Stimulated activated naive CD8-positive, alpha-beta T cell treated with anti-CD3 and anti-CD28 coated beads, Interleukin-15, amount 100 ng/mL, for 72 hours (primary cell): Measurements from ENCODE around the gene PFDN6.
"Not testable (repeated sequence)": the region's sequence is repeated elsewhere in the genome, so short reads cannot be mapped to it uniquely, and the experiment has no call there.

Source experiments
- ATAC-seq: fragments of 150-1000 bp; cut with Tn5 transposase; 2 replicates; pipeline ENCODE4 v1.10.0; 2021; ENCODE audit warnings: mild to moderate bottlenecking, moderate library complexity
- DNase-seq, 2 donors: peaks; one replicate each; pipeline ENCODE4 v3.0.0; 2021 to 2022
- H3K27ac Mint-ChIP-seq, 2 donors: one replicate each; pipeline ENCODE4 v1.8.0; 2022; ENCODE audit warnings: mild to moderate bottlenecking in 2 of 2, mixed read lengths in 2 of 2, moderate library complexity in 2 of 2
- H3K27me3 Mint-ChIP-seq: one replicate; pipeline ENCODE4 v1.8.0; 2022; ENCODE audit warnings: mixed read lengths
- H3K4me1 Mint-ChIP-seq: one replicate; pipeline ENCODE4 v1.8.0; 2022; ENCODE audit warnings: mild to moderate bottlenecking, mixed read lengths
- H3K4me3 Mint-ChIP-seq, 2 donors: one replicate each; pipeline ENCODE4 v1.8.0; 2022; ENCODE audit warnings: mild to moderate bottlenecking in 2 of 2, mixed read lengths in 2 of 2, moderate library complexity in 1 of 2
- H3K9me3 Mint-ChIP-seq, 2 donors: one replicate each; pipeline ENCODE4 v1.8.0; 2022; ENCODE audit warnings: mixed read lengths in 2 of 2

Gene PFDN6

GRCh38 chr6:33271117-33271467, 18.3 kb upstream of the PFDN6 start:
- H3K9me3 Mint-ChIP-seq: no peaks in the 10 kb centered on the region
- peak; percentile 20 for ATAC-seq
- no peaks in the 10 kb centered on the region for H3K27me3 Mint-ChIP-seq
- no peak for DNase-seq
- peak overlapping the region; percentile 87 to 97 for H3K4me3 Mint-ChIP-seq
- H3K27ac Mint-ChIP-seq: peak overlapping the region; percentile 99 to 100
- peaks cover 52% of the 10 kb centered on the region for H3K4me1 Mint-ChIP-seq

- H3K9me3 Mint-ChIP-seq: no peaks in the 10 kb centered on the region
- ATAC-seq (peak; percentile 93), DNase-seq (peak; percentile 91 to 94)
- H3K27ac Mint-ChIP-seq: peak within 1 kb of the TSS; percentile 99 to 100
- H3K4me1 Mint-ChIP-seq: peaks cover 58% of the 10 kb centered on the region
- no peaks in the 10 kb centered on the region for H3K27me3 Mint-ChIP-seq
- H3K4me3 Mint-ChIP-seq: peak within 1 kb of the TSS; percentile 87 to 97
These were observed 17.7 kb upstream of the PFDN6 start, which contains the start of the genes RPS18 and VPS52 for GRCh38 chr6:33271468-33272274. RPS18 (plus strand) TSS chr6:33272075; CDS start chr6:33272120, 45 bp downstream. VPS52 (minus strand) TSS chr6:33271876; CDS start chr6:33271675, 201 bp downstream.

GRCh38 chr6:33272275-33273128, 16.9 kb upstream of the PFDN6 start:
- Mint-ChIP-seq H3K4me1 (peaks cover 64% of the 10 kb centered on the region), H3K9me3 (no peaks in the 10 kb centered on the region), H3K27me3 (no peaks in the 10 kb centered on the region), H3K4me3 (peak overlapping the region; percentile 87 to 97), H3K27ac (peak overlapping the region; percentile 99 to 100)
- no peak for DNase-seq
- ATAC-seq: peak; percentile 6

- Mint-ChIP-seq H3K4me3 (peak overlapping the region; percentile 87 to 97), H3K27me3 (no peaks in the 10 kb centered on the region), H3K4me1 (peaks cover 72% of the 10 kb centered on the region), H3K27ac (peak overlapping the region; percentile 99 to 100), H3K9me3 (no peaks in the 10 kb centered on the region)
- DNase-seq (no peak), ATAC-seq (no peak)
These were observed 16.1 kb upstream of the PFDN6 start for GRCh38 chr6:33273129-33273923.

GRCh38 chr6:33273924-33274902, 15.2 kb upstream of the PFDN6 start:
- Mint-ChIP-seq H3K27ac (peak overlapping the region; percentile 75 to 100), H3K27me3 (no peaks in the 10 kb centered on the region), H3K4me1 (peaks cover 80% of the 10 kb centered on the region), H3K4me3 (peak overlapping the region; percentile 87 to 97), H3K9me3 (no peaks in the 10 kb centered on the region)
- ATAC-seq (no peak), DNase-seq (no peak)

- DNase-seq, H3K9me3 Mint-ChIP-seq, H3K27me3 Mint-ChIP-seq, ATAC-seq: not testable (repeated sequence)
- Mint-ChIP-seq H3K4me1 (peaks cover 82% of the 10 kb centered on the region), H3K27ac (peak overlapping the region in 1 of 2 donors; percentile 59), H3K4me3 (peak overlapping the region; percentile 87 to 97)
These were observed 13.4 kb upstream of the PFDN6 start for GRCh38 chr6:33275795-33276580.

- Mint-ChIP-seq H3K27ac (peak overlapping the region; percentile 51 to 70), H3K4me1 (peaks cover 82% of the 10 kb centered on the region), H3K27me3 (no peaks in the 10 kb centered on the region), H3K4me3 (peak overlapping the region; percentile 87 to 97), H3K9me3 (no peaks in the 10 kb centered on the region)
- peak in 1 of 2 donors; percentile 8 for DNase-seq
- no peak for ATAC-seq
These were observed 12.9 kb upstream of the PFDN6 start for GRCh38 chr6:33276581-33276863.

- H3K27ac Mint-ChIP-seq: peak within 1 kb of the TSS; percentile 89 to 91
- no peaks in the 10 kb centered on the region for H3K27me3 Mint-ChIP-seq
- peak within 1 kb of the TSS; percentile 90 to 97 for H3K4me3 Mint-ChIP-seq
- peaks cover 86% of the 10 kb centered on the region for H3K4me1 Mint-ChIP-seq
- H3K9me3 Mint-ChIP-seq: no peaks in the 10 kb centered on the region
- ATAC-seq (peak; percentile 82), DNase-seq (peak; percentile 79 to 87)
These were observed 12.3 kb upstream of the PFDN6 start, which contains the start of gene B3GALT4 for GRCh38 chr6:33276864-33277662. B3GALT4 (plus strand) TSS chr6:33277123; CDS start chr6:33277420, 297 bp downstream.

- Mint-ChIP-seq H3K27me3 (no peaks in the 10 kb centered on the region), H3K4me3 (peak overlapping the region; percentile 87 to 90), H3K27ac (peak overlapping the region; percentile 89 to 91), H3K9me3 (no peaks in the 10 kb centered on the region), H3K4me1 (peaks cover 87% of the 10 kb centered on the region)
- peak; percentile 40 to 51 for DNase-seq
- ATAC-seq: peak; percentile 47
These were observed 11.6 kb upstream of the PFDN6 start for GRCh38 chr6:33277663-33278391.

- Mint-ChIP-seq H3K4me3 (peak overlapping the region in 1 of 2 donors; percentile 87), H3K9me3 (no peaks in the 10 kb centered on the region), H3K27ac (no peak overlapping the region), H3K27me3 (no peaks in the 10 kb centered on the region), H3K4me1 (peaks cover 81% of the 10 kb centered on the region)
- ATAC-seq: no peak
- DNase-seq: no peak
These were observed 11.0 kb upstream of the PFDN6 start for GRCh38 chr6:33278392-33278741.

GRCh38 chr6:33278810-33279209, 10.6 kb upstream of the PFDN6 start:
- H3K27ac Mint-ChIP-seq: no peak overlapping the region
- no peak overlapping the region for H3K4me3 Mint-ChIP-seq
- no peak for DNase-seq
- H3K4me1 Mint-ChIP-seq: peaks cover 77% of the 10 kb centered on the region
- H3K27me3 Mint-ChIP-seq: no peaks in the 10 kb centered on the region
- ATAC-seq: no peak
- no peaks in the 10 kb centered on the region for H3K9me3 Mint-ChIP-seq

GRCh38 chr6:33279257-33279695, 10.1 kb upstream of the PFDN6 start:
- no peak overlapping the region for H3K4me3 Mint-ChIP-seq

More at GRCh38 chr6:33279257-33279695, 10.1 kb upstream of the PFDN6 start:
- peaks cover 72% of the 10 kb centered on the region for H3K4me1 Mint-ChIP-seq
- H3K9me3 Mint-ChIP-seq: no peaks in the 10 kb centered on the region
- H3K27ac Mint-ChIP-seq: no peak overlapping the region
- DNase-seq: no peak
- H3K27me3 Mint-ChIP-seq: no peaks in the 10 kb centered on the region
- ATAC-seq: no peak
